ENCODE measurements around the gene ZFPL1. TPM values are rescaled to one million over a fixed set of nuclear protein-coding genes. Genes with fewer than 3 reads are reported as not detected.

Gene ZFPL1
- total and polyA plus RNA-seq, 12 donors, result 33.7 to 90.3 (median 42.4) TPM

- Histone ChIP-seq H3K4me1 (replicated peaks in 1 of 2) (no peaks in the 10 kb centered on the region), H3K27ac (no peak overlapping the region), H3K4me3 (no peak overlapping the region), H3K36me3 (replicated peaks in 1 of 2) (no peaks in the 10 kb centered on the region), H3K27me3 (no peaks in the 10 kb centered on the region), H3K9me3 (replicated peaks in 1 of 3) (no peaks in the 10 kb centered on the region)
- TF ChIP-seq CTCF (IDR thresholded peaks at IDR 0.05) (no peak), POLR2A (IDR thresholded peaks at IDR 0.05) (no peak)
- intact Hi-C loops (cut with DNase I), result no loop called here
- WGBS, 4 donors, result 57 to 100% (median 75%) methylated on average over 2 to 11 of the region's 11 CpGs
- no peak for DNase-seq
These were observed 17.7 kb upstream of the ZFPL1 start for GRCh38 chr11:65066315-65066714.

GRCh38 chr11:65066805-65067291 is 17.2 kb upstream of the ZFPL1 start:
- Histone ChIP-seq H3K36me3 (replicated peaks in 1 of 2) (no peaks in the 10 kb centered on the region), H3K4me1 (replicated peaks in 1 of 2) (no peaks in the 10 kb centered on the region), H3K27ac (no peak overlapping the region), H3K9me3 (replicated peaks in 1 of 3) (no peaks in the 10 kb centered on the region), H3K27me3 (no peaks in the 10 kb centered on the region), H3K4me3 (no peak overlapping the region)
- 74 to 83% (median 78%) methylated on average over 2 to 4 of the region's 4 CpGs for WGBS, 4 donors
- intact Hi-C loops (cut with DNase I), result no loop called here
- DNase-seq, result no peak
- TF ChIP-seq POLR2A (IDR thresholded peaks at IDR 0.05), result no peak
- TF ChIP-seq CTCF (IDR thresholded peaks at IDR 0.05), result no peak

DNA sequence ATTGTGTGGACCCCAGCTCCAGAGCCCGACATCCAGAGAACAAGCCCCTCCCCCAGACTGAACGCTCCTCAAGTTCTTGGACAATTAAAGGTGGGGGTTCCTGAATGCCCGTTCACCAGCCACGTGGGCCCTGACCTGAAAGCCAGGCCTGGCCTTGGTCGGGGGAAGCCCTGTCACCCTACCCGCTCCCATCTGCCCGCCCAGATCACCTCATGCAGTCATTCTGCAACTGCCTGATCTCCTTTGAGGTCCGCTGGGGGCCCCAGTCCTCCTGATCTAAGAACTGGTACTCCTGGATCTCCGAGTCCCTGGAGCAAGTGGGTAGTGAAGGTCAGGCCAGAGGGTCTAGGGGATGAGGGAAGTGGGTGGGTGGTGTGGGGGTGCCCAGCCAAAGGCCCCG is 16.6 kb upstream of the ZFPL1 start:
- TF ChIP-seq POLR2A (IDR thresholded peaks at IDR 0.05) (no peak), CTCF (IDR thresholded peaks at IDR 0.05) (no peak)
- Histone ChIP-seq H3K27me3 (no peaks in the 10 kb centered on the region), H3K4me3 (no peak overlapping the region), H3K9me3 (replicated peaks in 1 of 3) (no peaks in the 10 kb centered on the region), H3K36me3 (replicated peaks in 1 of 2) (no peaks in the 10 kb centered on the region), H3K4me1 (replicated peaks in 1 of 2) (no peaks in the 10 kb centered on the region), H3K27ac (no peak overlapping the region)
- DNase-seq, result no peak
- 76 to 85% (median 78%) methylated on average over 3 to 10 of the region's 10 CpGs for WGBS, 4 donors
- intact Hi-C loops (cut with DNase I), result no loop called here

DNA sequence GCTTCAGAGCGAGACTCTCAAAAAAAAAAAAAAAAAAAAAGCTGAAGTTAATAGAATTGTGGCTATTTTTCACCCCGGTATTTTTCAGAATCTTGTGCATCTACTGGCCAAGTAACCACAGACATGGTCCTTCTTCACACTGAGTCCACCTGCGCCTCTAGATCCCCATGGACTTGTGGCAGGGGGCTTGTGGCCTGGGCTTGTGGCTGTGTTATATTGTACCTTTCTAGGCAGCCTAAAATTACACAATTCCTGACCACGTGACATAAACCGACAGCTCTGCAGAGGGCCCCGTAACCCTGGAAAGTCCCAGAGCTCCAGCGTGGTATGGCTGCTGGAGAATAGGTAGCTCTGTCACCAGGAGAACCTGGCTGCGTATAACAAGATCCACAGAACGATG is 14.8 kb upstream of the ZFPL1 start:
- H3K27ac ChIP-seq, result no peak overlapping the region
- TF ChIP-seq CTCF (IDR thresholded peaks at IDR 0.05) (no peak), POLR2A (IDR thresholded peaks at IDR 0.05) (no peak)
- no peak for DNase-seq
- no peaks in the 10 kb centered on the region for H3K4me1 ChIP-seq (replicated peaks in 1 of 2)
- intact Hi-C loops (cut with DNase I), result no loop called here
- no peaks in the 10 kb centered on the region for H3K36me3 ChIP-seq (replicated peaks in 1 of 2)
- H3K4me3 ChIP-seq, result no peak overlapping the region
- H3K27me3 ChIP-seq, result no peaks in the 10 kb centered on the region
- WGBS, 4 donors, result 59 to 67% (median 65%) methylated on average over 9 of the region's 9 CpGs
- H3K9me3 ChIP-seq (replicated peaks in 1 of 3), result no peaks in the 10 kb centered on the region

Data from adrenal gland (tissue), 12 donors.